SK-N-SH treated with all-trans-retinoic acid at 6 μM for 48 hours (cell line): ENCODE data around the gene DENND2A.

Source experiments
- ATAC-seq: fragments of 200-7000 bp; cut with Tn5 transposase; 3 replicates; pipeline ENCODE4 v1.9.1; 2020; ENCODE audit warnings: mild to moderate bottlenecking, moderate library complexity
- ARNTL ChIP-seq: fragments of 450-650 bp; formaldehyde crosslinking; IDR thresholded peaks from 2 replicates; pipeline ENCODE4 v1.5.0; 2020; ENCODE audit warnings: low read depth, mild to moderate bottlenecking, moderate library complexity, borderline replicate concordance
- CSDC2 ChIP-seq: fragments of 250-450 bp; sonication (Bioruptor Pico); IDR thresholded peaks from 2 replicates; pipeline ENCODE4 v1.5.0; 2020; ENCODE audit warnings: mild to moderate bottlenecking, moderate library complexity
- ESRRG ChIP-seq: fragments of 250-450 bp; sonication (Bioruptor Pico); IDR thresholded peaks from 2 replicates; pipeline ENCODE4 v1.6.1; 2021; ENCODE audit warnings: mild to moderate bottlenecking
- GLIS3 ChIP-seq: fragments of 250-450 bp; sonication (Bioruptor Pico); IDR thresholded peaks from 2 replicates; pipeline ENCODE4 v1.5.0; 2020; ENCODE audit warnings: mild to moderate bottlenecking, moderate library complexity
- ISL1 ChIP-seq: fragments of 250-450 bp; sonication (Bioruptor Pico); IDR thresholded peaks from 2 replicates; pipeline ENCODE4 v2.1.2; 2022; ENCODE audit warnings: mild to moderate bottlenecking, moderate library complexity
- PATZ1 ChIP-seq: fragments of 250-450 bp; sonication (Bioruptor Pico); IDR thresholded peaks from 2 replicates; pipeline ENCODE4 v1.8.0; 2020; ENCODE audit warnings: mild to moderate bottlenecking, moderate library complexity, borderline replicate concordance
- POU6F1 ChIP-seq: fragments of 250-450 bp; sonication (Bioruptor Pico); IDR thresholded peaks from 2 replicates; pipeline ENCODE4 v1.8.0; 2021; ENCODE audit warnings: low read depth, mild to moderate bottlenecking, moderate library complexity, borderline replicate concordance
- PPARA ChIP-seq: fragments of 250-450 bp; sonication (Bioruptor Pico); IDR thresholded peaks from 2 replicates; pipeline ENCODE4 v1.5.0; 2020; ENCODE audit warnings: mild to moderate bottlenecking, borderline replicate concordance
- SNAI2 ChIP-seq: fragments of 250-450 bp; sonication (Bioruptor Pico); IDR thresholded peaks from 2 replicates; pipeline ENCODE4 v1.5.0; 2020; ENCODE audit warnings: mild to moderate bottlenecking, moderate library complexity
- TCF4 ChIP-seq: fragments of 250-450 bp; sonication (Bioruptor Pico); IDR thresholded peaks from 2 replicates; pipeline ENCODE4 v1.8.0; 2021; ENCODE audit warnings: mild to moderate bottlenecking, moderate library complexity, borderline replicate concordance
- TOX ChIP-seq: fragments of 250-450 bp; sonication (Bioruptor Pico); IDR thresholded peaks from 2 replicates; pipeline ENCODE4 v1.8.0; 2021; ENCODE audit warnings: mild to moderate bottlenecking, moderate library complexity, borderline replicate concordance
- ZFP3 ChIP-seq: fragments of 250-450 bp; sonication (Bioruptor Pico); IDR thresholded peaks from 2 replicates; pipeline ENCODE4 v1.5.0; 2020; ENCODE audit warnings: mild to moderate bottlenecking, moderate library complexity
- ZFP30 ChIP-seq: fragments of 450-650 bp; formaldehyde crosslinking; IDR thresholded peaks from 2 replicates; pipeline ENCODE4 v1.5.0; 2022; ENCODE audit warnings: mild to moderate bottlenecking, moderate library complexity
- ZNF565 ChIP-seq: fragments of 450-650 bp; formaldehyde crosslinking; conservative IDR thresholded peaks from 2 replicates; pipeline ENCODE4 v1.5.0; 2020; ENCODE audit warnings: low read depth, mild to moderate bottlenecking, moderate library complexity
- ZNF70 ChIP-seq: fragments of 450-650 bp; formaldehyde crosslinking; IDR thresholded peaks from 2 replicates; pipeline ENCODE4 v1.5.0; 2020; ENCODE audit warnings: mild to moderate bottlenecking, moderate library complexity
- ZNF8 ChIP-seq: fragments of 450-650 bp; formaldehyde crosslinking; IDR thresholded peaks from 2 replicates; pipeline ENCODE4 v1.5.0; 2020; ENCODE audit warnings: mild to moderate bottlenecking, moderate library complexity
- TF ChIP-seq, protein P1 (sequence below): fragments of 250-450 bp; sonication (Bioruptor Pico); IDR thresholded peaks from 2 replicates; pipeline ENCODE4 v1.5.1; 2020; ENCODE audit warnings: low read depth, mild to moderate bottlenecking, moderate library complexity
- TF ChIP-seq, protein P2 (sequence below): fragments of 250-450 bp; sonication (Bioruptor Pico); IDR thresholded peaks from 2 replicates; pipeline ENCODE4 v1.5.1; 2021; ENCODE audit warnings: mild to moderate bottlenecking, moderate library complexity
- TF ChIP-seq, protein P3 (sequence below): fragments of 250-450 bp; sonication (Bioruptor Pico); IDR thresholded peaks from 2 replicates; pipeline ENCODE4 v1.5.0; 2020; ENCODE audit warnings: mild to moderate bottlenecking, moderate library complexity

DENND2A gene

DNA sequence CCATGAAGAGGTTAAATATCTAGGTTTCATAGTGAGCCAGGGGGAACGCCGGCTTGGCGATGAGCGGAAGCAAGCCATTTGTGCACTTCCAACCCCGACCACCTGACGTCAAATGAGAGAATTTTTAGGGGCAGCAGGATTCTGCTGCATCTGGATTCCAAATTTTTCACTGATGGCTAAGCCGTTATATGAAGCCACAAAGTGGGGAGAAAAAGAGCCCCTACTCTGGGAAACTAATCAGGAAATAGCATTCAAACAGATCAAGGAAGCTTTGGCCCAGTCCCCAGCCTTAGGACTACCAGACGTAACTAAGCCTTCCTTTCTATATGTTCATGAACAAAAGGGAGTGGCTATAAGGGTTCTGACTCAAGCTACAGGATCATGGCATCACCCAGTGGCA lies 19.2 kb upstream of the DENND2A start (continued):
- TF ChIP-seq PATZ1 (CRISPR knock-in tag), result no peak
- TF ChIP-seq, protein P1, sequence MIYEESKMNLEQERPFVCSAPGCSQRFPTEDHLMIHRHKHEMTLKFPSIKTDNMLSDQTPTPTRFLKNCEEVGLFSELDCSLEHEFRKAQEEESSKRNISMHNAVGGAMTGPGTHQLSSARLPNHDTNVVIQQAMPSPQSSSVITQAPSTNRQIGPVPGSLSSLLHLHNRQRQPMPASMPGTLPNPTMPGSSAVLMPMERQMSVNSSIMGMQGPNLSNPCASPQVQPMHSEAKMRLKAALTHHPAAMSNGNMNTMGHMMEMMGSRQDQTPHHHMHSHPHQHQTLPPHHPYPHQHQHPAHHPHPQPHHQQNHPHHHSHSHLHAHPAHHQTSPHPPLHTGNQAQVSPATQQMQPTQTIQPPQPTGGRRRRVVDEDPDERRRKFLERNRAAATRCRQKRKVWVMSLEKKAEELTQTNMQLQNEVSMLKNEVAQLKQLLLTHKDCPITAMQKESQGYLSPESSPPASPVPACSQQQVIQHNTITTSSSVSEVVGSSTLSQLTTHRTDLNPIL (CRISPR knock-in tag), result no peak

DNA sequence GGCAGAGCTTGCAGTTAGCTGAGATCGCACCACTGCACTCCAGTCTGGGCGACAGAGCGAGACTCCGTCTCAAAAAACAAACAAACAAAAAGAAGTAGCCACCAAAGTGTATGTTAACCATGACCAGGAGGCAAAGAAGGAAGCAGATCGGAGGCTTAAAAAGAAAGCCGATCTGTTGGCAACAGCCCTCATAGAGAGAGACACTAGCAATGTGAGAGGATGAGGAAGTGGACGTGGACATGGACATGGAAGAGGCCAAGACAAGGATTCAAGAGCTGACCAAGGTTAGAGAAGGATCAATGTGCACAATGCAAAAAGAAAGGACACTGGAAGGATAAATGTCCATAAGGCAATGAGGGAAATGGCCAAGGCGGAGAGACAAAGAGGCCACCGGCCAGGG lies 17.3 kb upstream of the DENND2A start:
- ATAC-seq, result no peak
- TF ChIP-seq TOX (no peak), ZNF70 (CRISPR knock-in tag) (no peak), GLIS3 (CRISPR knock-in tag) (no peak), ESRRG (no peak), ARNTL (CRISPR knock-in tag) (no peak), TCF4 (CRISPR knock-in tag) (no peak), POU6F1 (CRISPR knock-in tag) (no peak), SNAI2 (no peak), ISL1 (CRISPR knock-in tag) (no peak), PATZ1 (CRISPR knock-in tag) (no peak), ZNF8 (CRISPR knock-in tag) (no peak), CSDC2 (CRISPR knock-in tag) (no peak), ZFP30 (CRISPR knock-in tag) (no peak), ZFP3 (no peak), ZNF565 (no peak)
- TF ChIP-seq, protein P2, sequence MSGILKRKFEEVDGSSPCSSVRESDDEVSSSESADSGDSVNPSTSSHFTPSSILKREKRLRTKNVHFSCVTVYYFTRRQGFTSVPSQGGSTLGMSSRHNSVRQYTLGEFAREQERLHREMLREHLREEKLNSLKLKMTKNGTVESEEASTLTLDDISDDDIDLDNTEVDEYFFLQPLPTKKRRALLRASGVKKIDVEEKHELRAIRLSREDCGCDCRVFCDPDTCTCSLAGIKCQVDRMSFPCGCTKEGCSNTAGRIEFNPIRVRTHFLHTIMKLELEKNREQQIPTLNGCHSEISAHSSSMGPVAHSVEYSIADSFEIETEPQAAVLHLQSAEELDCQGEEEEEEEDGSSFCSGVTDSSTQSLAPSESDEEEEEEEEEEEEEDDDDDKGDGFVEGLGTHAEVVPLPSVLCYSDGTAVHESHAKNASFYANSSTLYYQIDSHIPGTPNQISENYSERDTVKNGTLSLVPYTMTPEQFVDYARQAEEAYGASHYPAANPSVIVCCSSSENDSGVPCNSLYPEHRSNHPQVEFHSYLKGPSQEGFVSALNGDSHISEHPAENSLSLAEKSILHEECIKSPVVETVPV, result no peak
- TF ChIP-seq, protein P3, sequence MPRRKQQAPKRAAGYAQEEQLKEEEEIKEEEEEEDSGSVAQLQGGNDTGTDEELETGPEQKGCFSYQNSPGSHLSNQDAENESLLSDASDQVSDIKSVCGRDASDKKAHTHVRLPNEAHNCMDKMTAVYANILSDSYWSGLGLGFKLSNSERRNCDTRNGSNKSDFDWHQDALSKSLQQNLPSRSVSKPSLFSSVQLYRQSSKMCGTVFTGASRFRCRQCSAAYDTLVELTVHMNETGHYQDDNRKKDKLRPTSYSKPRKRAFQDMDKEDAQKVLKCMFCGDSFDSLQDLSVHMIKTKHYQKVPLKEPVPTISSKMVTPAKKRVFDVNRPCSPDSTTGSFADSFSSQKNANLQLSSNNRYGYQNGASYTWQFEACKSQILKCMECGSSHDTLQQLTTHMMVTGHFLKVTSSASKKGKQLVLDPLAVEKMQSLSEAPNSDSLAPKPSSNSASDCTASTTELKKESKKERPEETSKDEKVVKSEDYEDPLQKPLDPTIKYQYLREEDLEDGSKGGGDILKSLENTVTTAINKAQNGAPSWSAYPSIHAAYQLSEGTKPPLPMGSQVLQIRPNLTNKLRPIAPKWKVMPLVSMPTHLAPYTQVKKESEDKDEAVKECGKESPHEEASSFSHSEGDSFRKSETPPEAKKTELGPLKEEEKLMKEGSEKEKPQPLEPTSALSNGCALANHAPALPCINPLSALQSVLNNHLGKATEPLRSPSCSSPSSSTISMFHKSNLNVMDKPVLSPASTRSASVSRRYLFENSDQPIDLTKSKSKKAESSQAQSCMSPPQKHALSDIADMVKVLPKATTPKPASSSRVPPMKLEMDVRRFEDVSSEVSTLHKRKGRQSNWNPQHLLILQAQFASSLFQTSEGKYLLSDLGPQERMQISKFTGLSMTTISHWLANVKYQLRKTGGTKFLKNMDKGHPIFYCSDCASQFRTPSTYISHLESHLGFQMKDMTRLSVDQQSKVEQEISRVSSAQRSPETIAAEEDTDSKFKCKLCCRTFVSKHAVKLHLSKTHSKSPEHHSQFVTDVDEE, result no peak

DNA sequence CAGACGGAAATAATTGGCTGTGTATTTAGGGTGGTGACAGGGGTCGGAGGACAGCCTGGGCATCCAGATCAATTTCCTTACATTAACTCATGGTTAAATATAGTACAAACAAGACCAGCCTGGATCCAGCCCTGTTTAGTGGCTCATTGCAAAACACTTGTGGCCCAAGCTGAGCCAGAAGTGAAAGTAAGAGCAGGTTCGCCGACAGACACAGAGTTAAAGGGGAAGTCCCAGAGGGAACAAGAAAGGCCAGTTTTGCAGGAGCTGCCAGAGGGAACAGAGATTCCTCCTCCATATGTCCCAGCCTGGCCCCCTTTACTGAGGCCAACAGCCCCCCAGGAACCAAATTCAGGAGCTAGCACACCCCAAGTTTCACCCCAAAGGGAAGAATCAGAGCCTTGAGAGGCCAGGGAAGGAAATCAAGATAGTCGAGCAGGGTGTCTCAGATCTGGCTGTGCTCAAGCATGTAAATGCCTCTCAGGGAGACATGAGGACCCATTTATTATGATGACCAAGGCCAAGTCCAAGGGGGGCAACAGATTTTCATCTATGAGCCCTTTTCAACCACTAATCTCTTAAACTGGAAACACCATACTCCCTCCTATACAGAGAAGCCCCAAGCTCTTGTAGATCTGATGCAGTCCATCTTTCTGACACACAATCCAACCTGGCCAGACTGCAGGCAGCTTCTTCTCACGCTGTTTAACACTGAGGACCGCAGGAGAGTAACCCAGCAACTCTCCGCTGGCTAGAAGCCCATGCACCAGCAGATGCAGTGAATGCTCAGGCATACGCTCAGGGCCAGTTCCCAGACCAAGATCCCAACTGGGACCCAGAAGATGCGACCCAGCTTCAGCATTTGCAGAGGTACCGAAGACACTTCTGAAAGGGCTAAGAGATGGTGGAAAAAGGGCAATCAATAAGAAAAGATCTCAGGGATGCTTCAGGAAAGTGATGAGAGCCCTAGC lies 16.2 kb upstream of the DENND2A start:
- peak; percentile 17; the same call in 2 of the 3 replicates for ATAC-seq
- TF ChIP-seq TCF4 (CRISPR knock-in tag), result no peak
- no peak for TF ChIP-seq PPARA
- no peak for TF ChIP-seq ZNF70 (CRISPR knock-in tag)
- TF ChIP-seq POU6F1 (CRISPR knock-in tag), result no peak
- TF ChIP-seq SNAI2, result no peak
- no peak for TF ChIP-seq ISL1 (CRISPR knock-in tag)
- TF ChIP-seq, protein P3, result no peak
- no peak for TF ChIP-seq ESRRG
